Measurements from ENCODE around the gene CELF4.

CELF4 gene

GRCh38 chr18:37330173-37330572 lies 235.4 kb downstream of the CELF4 start:
- H3K9me3 ChIP-seq (ENCODE audit: control insufficient read depth in 5 of 5, low read length in 5 of 5): no peaks in the 10 kb centered on the region
- no peaks in the 10 kb centered on the region for H3K36me3 ChIP-seq (ENCODE audit: control insufficient read depth in 5 of 5, insufficient read depth in 5 of 5, low read length in 5 of 5)
- H3K9ac ChIP-seq (ENCODE audit: low read length in 5 of 5): no peak overlapping the region
- no peak overlapping the region for H3K4me3 ChIP-seq (ENCODE audit: low read depth in 1 of 5, low read length in 5 of 5)
- no peak overlapping the region for H3K27ac ChIP-seq (ENCODE audit: low read depth, low read length)
- no peaks in the 10 kb centered on the region for H3K4me1 ChIP-seq (ENCODE audit: control insufficient read depth in 5 of 5, insufficient read depth in 5 of 5, low read length in 5 of 5)
- peaks cover 0 to 15% (median 5%) of the 10 kb centered on the region in 5 donors for H3K27me3 ChIP-seq (ENCODE audit: control insufficient read depth in 5 of 5, insufficient read depth in 4 of 5, low read length in 5 of 5)

- Histone ChIP-seq H3K4me3 (ENCODE audit: low read depth in 1 of 5, low read length in 5 of 5) (no peak overlapping the region), H3K27me3 (ENCODE audit: control insufficient read depth in 5 of 5, insufficient read depth in 4 of 5, low read length in 5 of 5) (peaks cover 0 to 18% (median 6%) of the 10 kb centered on the region in 5 donors), H3K9ac (ENCODE audit: low read length in 5 of 5) (no peak overlapping the region), H3K4me1 (ENCODE audit: control insufficient read depth in 5 of 5, insufficient read depth in 5 of 5, low read length in 5 of 5) (no peaks in the 10 kb centered on the region), H3K27ac (ENCODE audit: low read depth, low read length) (no peak overlapping the region), H3K36me3 (ENCODE audit: control insufficient read depth in 5 of 5, insufficient read depth in 5 of 5, low read length in 5 of 5) (no peaks in the 10 kb centered on the region), H3K9me3 (ENCODE audit: control insufficient read depth in 5 of 5, low read length in 5 of 5) (no peaks in the 10 kb centered on the region)
Measured at GRCh38 chr18:37328946-37329719, 236.5 kb downstream of the CELF4 start.

- Histone ChIP-seq H3K9me3 (ENCODE audit: control insufficient read depth in 5 of 5, low read length in 5 of 5) (no peaks in the 10 kb centered on the region), H3K9ac (ENCODE audit: low read length in 5 of 5) (no peak overlapping the region), H3K4me1 (ENCODE audit: control insufficient read depth in 5 of 5, insufficient read depth in 5 of 5, low read length in 5 of 5) (no peaks in the 10 kb centered on the region), H3K4me3 (ENCODE audit: low read depth in 1 of 5, low read length in 5 of 5) (no peak overlapping the region), H3K27ac (ENCODE audit: low read depth, low read length) (no peak overlapping the region), H3K27me3 (ENCODE audit: control insufficient read depth in 5 of 5, insufficient read depth in 4 of 5, low read length in 5 of 5) (peaks cover 3 to 24% (median 7%) of the 10 kb centered on the region in 5 donors), H3K36me3 (ENCODE audit: control insufficient read depth in 5 of 5, insufficient read depth in 5 of 5, low read length in 5 of 5) (no peaks in the 10 kb centered on the region)
Measured at GRCh38 chr18:37327063-37327577, 238.5 kb downstream of the CELF4 start.

GRCh38 chr18:37322492-37323035 lies 243.0 kb downstream of the CELF4 start:
- Histone ChIP-seq H3K36me3 (ENCODE audit: control insufficient read depth in 5 of 5, insufficient read depth in 5 of 5, low read length in 5 of 5) (no peaks in the 10 kb centered on the region), H3K27ac (ENCODE audit: low read depth, low read length) (no peak overlapping the region), H3K9ac (ENCODE audit: low read length in 5 of 5) (no peak overlapping the region), H3K4me3 (ENCODE audit: low read depth in 1 of 5, low read length in 5 of 5) (no peak overlapping the region), H3K4me1 (ENCODE audit: control insufficient read depth in 5 of 5, insufficient read depth in 5 of 5, low read length in 5 of 5) (no peaks in the 10 kb centered on the region), H3K9me3 (ENCODE audit: control insufficient read depth in 5 of 5, low read length in 5 of 5) (no peaks in the 10 kb centered on the region), H3K27me3 (ENCODE audit: control insufficient read depth in 5 of 5, insufficient read depth in 4 of 5, low read length in 5 of 5) (peaks cover 8 to 29% (median 25%) of the 10 kb centered on the region in 5 donors)

- H3K4me3 ChIP-seq (ENCODE audit: low read depth in 1 of 5, low read length in 5 of 5): no peak overlapping the region
- no peak overlapping the region for H3K27ac ChIP-seq (ENCODE audit: low read depth, low read length)
- H3K27me3 ChIP-seq (ENCODE audit: control insufficient read depth in 5 of 5, insufficient read depth in 4 of 5, low read length in 5 of 5): peaks cover 8 to 29% (median 25%) of the 10 kb centered on the region in 5 donors
- no peaks in the 10 kb centered on the region for H3K4me1 ChIP-seq (ENCODE audit: control insufficient read depth in 5 of 5, insufficient read depth in 5 of 5, low read length in 5 of 5)
- H3K36me3 ChIP-seq (ENCODE audit: control insufficient read depth in 5 of 5, insufficient read depth in 5 of 5, low read length in 5 of 5): no peaks in the 10 kb centered on the region
- no peaks in the 10 kb centered on the region for H3K9me3 ChIP-seq (ENCODE audit: control insufficient read depth in 5 of 5, low read length in 5 of 5)
- no peak overlapping the region for H3K9ac ChIP-seq (ENCODE audit: low read length in 5 of 5)
Measured at GRCh38 chr18:37321582-37322491, 243.8 kb downstream of the CELF4 start.

DNA sequence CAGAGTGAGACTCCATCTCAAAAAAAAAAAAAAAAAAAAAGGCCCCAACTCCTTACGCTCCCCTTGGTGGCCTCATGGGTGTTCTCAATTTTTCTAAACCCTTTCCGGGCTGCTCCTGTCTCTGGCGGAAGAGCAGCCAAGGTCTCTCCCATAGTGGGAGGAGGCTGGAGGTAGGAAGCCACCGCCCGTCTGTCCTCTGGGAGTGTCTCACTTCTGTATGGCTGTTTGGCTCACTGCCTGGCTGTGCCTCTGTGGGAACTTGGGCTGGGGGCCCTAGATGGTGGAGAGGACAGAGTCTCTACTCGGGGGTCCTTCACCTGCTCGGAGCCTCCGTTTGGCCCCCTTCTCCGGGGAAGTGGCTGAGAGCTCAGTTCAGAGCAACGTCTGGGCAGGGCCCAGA lies 245.3 kb downstream of the CELF4 start:
- Histone ChIP-seq H3K4me3 (ENCODE audit: low read depth in 1 of 5, low read length in 5 of 5) (no peak overlapping the region), H3K27me3 (ENCODE audit: control insufficient read depth in 5 of 5, insufficient read depth in 4 of 5, low read length in 5 of 5) (peaks cover 8 to 27% (median 25%) of the 10 kb centered on the region in 5 donors), H3K27ac (ENCODE audit: low read depth, low read length) (no peak overlapping the region), H3K9me3 (ENCODE audit: control insufficient read depth in 5 of 5, low read length in 5 of 5) (no peaks in the 10 kb centered on the region), H3K9ac (ENCODE audit: low read length in 5 of 5) (no peak overlapping the region), H3K4me1 (ENCODE audit: control insufficient read depth in 5 of 5, insufficient read depth in 5 of 5, low read length in 5 of 5) (no peaks in the 10 kb centered on the region), H3K36me3 (ENCODE audit: control insufficient read depth in 5 of 5, insufficient read depth in 5 of 5, low read length in 5 of 5) (no peaks in the 10 kb centered on the region)

DNA sequence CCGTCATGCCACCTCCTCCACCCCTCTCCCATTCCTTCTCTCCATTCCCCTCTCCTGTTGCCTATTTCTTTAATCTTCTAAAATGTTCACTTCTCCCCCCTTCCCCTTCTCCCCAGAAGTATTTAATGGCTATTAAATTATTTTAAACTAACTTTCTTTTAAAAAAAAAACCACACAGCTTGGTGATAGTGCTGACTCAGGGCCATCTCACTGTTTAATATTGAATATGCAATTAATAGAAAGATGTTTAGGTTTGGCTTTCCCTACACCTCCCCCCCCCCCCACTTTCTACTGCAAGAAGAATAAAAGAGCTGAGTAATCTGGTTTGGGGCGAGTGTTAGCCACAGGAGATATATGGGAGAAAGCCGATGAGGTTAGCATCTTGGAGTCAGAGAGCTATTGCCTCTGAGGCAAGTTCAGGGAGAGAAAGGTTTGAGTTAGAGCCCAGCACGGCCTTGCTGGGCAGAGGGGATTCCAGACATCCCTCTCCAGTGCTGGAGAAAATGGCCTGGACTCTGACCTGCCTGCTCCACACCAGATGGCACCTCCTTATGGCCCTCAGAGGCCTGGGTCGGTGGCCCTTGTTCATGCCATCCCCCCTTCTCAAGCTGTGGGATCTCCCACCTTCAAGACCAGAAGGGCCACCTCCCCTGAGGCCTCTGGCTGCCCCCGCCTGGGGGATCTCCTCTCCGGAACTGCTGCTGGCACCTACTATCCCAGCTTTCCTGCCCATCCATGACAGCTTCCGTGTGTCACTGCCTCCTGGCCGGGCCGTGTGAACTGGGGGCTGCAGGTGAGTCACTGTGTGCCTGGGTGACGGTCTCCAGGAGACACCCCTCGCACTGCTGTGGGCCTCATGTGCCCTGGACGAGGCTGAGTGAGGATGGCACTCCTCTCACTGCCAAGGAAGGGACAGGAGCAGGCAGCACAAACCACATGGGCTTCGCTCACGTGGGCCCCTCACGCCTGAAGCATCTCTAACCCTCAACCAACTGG lies 246.9 kb downstream of the CELF4 start:
- Histone ChIP-seq H3K4me3 (ENCODE audit: low read depth in 1 of 5, low read length in 5 of 5) (no peak overlapping the region), H3K36me3 (ENCODE audit: control insufficient read depth in 5 of 5, insufficient read depth in 5 of 5, low read length in 5 of 5) (no peaks in the 10 kb centered on the region), H3K9me3 (ENCODE audit: control insufficient read depth in 5 of 5, low read length in 5 of 5) (no peaks in the 10 kb centered on the region), H3K27me3 (ENCODE audit: control insufficient read depth in 5 of 5, insufficient read depth in 4 of 5, low read length in 5 of 5) (peaks cover 8 to 25% (median 23%) of the 10 kb centered on the region in 5 donors), H3K27ac (ENCODE audit: low read depth, low read length) (no peak overlapping the region), H3K4me1 (ENCODE audit: control insufficient read depth in 5 of 5, insufficient read depth in 5 of 5, low read length in 5 of 5) (no peaks in the 10 kb centered on the region), H3K9ac (ENCODE audit: low read length in 5 of 5) (no peak overlapping the region)

DNA sequence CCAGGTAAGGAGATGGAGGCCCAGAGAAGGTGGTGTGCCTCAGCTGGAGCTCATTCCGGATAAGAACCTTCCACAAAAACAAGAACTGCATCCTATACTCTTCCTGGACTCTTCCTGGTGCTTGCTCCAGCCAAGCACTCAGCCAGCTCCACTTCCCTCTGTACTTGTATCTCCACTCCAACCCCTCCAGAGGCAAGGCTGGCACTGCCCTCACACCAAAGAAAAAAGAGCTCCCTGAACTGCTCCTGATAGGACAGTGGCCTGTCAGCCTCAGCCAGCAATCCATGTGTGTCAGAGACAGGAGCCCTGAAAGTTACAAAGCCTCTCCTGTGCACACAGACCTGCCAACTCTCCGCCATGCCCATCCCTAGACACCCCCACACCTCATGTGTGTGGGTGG lies 248.1 kb downstream of the CELF4 start:
- Histone ChIP-seq H3K9ac (ENCODE audit: low read length in 5 of 5) (no peak overlapping the region), H3K27me3 (ENCODE audit: control insufficient read depth in 5 of 5, insufficient read depth in 4 of 5, low read length in 5 of 5) (peaks cover 4 to 18% (median 14%) of the 10 kb centered on the region in 5 donors), H3K4me1 (ENCODE audit: control insufficient read depth in 5 of 5, insufficient read depth in 5 of 5, low read length in 5 of 5) (no peaks in the 10 kb centered on the region)

DNA sequence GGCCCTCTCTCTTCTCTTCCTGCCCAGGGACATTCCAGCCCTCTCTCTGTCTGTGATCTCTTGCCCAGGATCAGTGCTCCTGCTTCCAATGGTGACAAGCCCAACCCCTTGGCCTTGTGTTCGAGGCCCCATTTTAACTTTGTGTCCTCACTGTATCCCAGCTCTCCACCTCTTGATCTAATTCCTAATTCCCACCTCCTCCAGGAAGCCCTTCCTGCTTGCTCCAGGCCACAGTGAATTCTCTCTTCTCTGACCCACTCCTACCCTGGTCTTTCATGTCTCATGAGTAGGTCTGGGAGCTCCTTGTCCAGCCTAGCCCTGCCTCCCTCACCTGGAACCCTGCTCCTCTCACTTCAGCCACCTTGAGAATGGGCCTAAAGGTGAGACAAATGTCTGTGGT lies 249.1 kb downstream of the CELF4 start:
- Histone ChIP-seq H3K9ac (ENCODE audit: low read length in 5 of 5) (no peak overlapping the region), H3K27me3 (ENCODE audit: control insufficient read depth in 5 of 5, insufficient read depth in 4 of 5, low read length in 5 of 5) (peaks cover 0 to 15% (median 8%) of the 10 kb centered on the region in 5 donors), H3K36me3 (ENCODE audit: control insufficient read depth in 5 of 5, insufficient read depth in 5 of 5, low read length in 5 of 5) (no peaks in the 10 kb centered on the region), H3K4me1 (ENCODE audit: control insufficient read depth in 5 of 5, insufficient read depth in 5 of 5, low read length in 5 of 5) (no peaks in the 10 kb centered on the region), H3K27ac (ENCODE audit: low read depth, low read length) (no peak overlapping the region), H3K4me3 (ENCODE audit: low read depth in 1 of 5, low read length in 5 of 5) (no peak overlapping the region), H3K9me3 (ENCODE audit: control insufficient read depth in 5 of 5, low read length in 5 of 5) (no peaks in the 10 kb centered on the region)

More for the DNA sequence above, 248.1 kb downstream of the CELF4 start:
- no peak overlapping the region for H3K4me3 ChIP-seq (ENCODE audit: low read depth in 1 of 5, low read length in 5 of 5)
- H3K36me3 ChIP-seq (ENCODE audit: control insufficient read depth in 5 of 5, insufficient read depth in 5 of 5, low read length in 5 of 5): no peaks in the 10 kb centered on the region
- H3K9me3 ChIP-seq (ENCODE audit: control insufficient read depth in 5 of 5, low read length in 5 of 5): no peaks in the 10 kb centered on the region
- H3K27ac ChIP-seq (ENCODE audit: low read depth, low read length): no peak overlapping the region

Data from subcutaneous abdominal adipose tissue (tissue), 5 donors.